GM12878 (cell line): ENCODE data around the gene CIAO2A. TPM values are rescaled to one million over a fixed set of nuclear protein-coding genes. Genes with fewer than 3 reads are reported as not detected.
A peak's percentile ranks its signal among the peaks of the same experiment; 100 is the strongest.

ENCODE experiments used
- ATAC-seq: fragments of 200-7000 bp; cut with Tn5 transposase; 3 replicates; pipeline ENCODE4 v1.9.1; 2020; ENCODE audit warnings: mild to moderate bottlenecking, moderate library complexity
- BruUV-seq: library from RNA; stranded (reverse); fragments of 400-500 nt; replicated peaks from 2 replicates; lab custom pipeline; 2021; lab: Mats Ljungman, UMichigan
- CTCF ChIA-PET: fragments of 300-600 bp; sonication (Branson Sonifier 250); formaldehyde crosslinking; extraction: SDS; loops from one replicate; lab custom pipeline; 2021; ENCODE audit warnings: inconsistent platforms; lab: Yijun Ruan, JAX
- POLR2A ChIA-PET: fragments of 350-600 bp; formaldehyde crosslinking; extraction: SDS; loops from one replicate; lab custom pipeline; 2021; ENCODE audit warnings: inconsistent platforms; lab: Charles Lee
- RAD21 ChIA-PET: fragments of 300-600 bp; sonication (Branson Sonifier 250); formaldehyde crosslinking; loops from one replicate; lab custom pipeline; 2023; ENCODE audit warnings: antibody characterized with exemption; ENCODE audit not compliant: unreplicated experiment; lab: Charles Lee
- SMC1A ChIA-PET: fragments of 300-600 bp; sonication (Branson Sonifier 250); formaldehyde crosslinking; loops from one replicate; lab custom pipeline; 2023; ENCODE audit not compliant: unreplicated experiment, uncharacterized antibody; lab: Charles Lee
- DNase-seq: peaks from one replicate; pipeline ENCODE4 v3.0.0-alpha.2; 2011; ENCODE audit warnings: low read depth, low spot score
- FAIRE-seq: peaks from 3 replicates; lab custom pipeline; 2011; peaks lifted over from hg19 to GRCh38; lab: Jason Lieb, UNC
- H2AFZ ChIP-seq: 2 replicates; pipeline ENCODE4 v1.6.0; 2011; ENCODE audit warnings: low read depth, low read length, control low read depth; ENCODE audit not compliant: control insufficient read depth
- H3K27ac ChIP-seq: 2 replicates; pipeline ENCODE4 v1.5.1; 2011; ENCODE audit warnings: control low read depth; ENCODE audit not compliant: control insufficient read depth, insufficient read depth
- H3K27me3 ChIP-seq, 2 experiments: replicated peaks in 1 of 2; 2 replicates each; pipeline versions ENCODE4 v1.6.0 to v1.6.1; 2011; ENCODE audit warnings: low read length in 1 of 2; ENCODE audit not compliant: control insufficient read depth in 2 of 2, insufficient read depth in 2 of 2
- H3K36me3 ChIP-seq, 2 experiments: 2 replicates each; pipeline ENCODE4 v1.5.1; 2011; ENCODE audit warnings: low read length in 1 of 2; ENCODE audit not compliant: control insufficient read depth in 2 of 2, insufficient read depth in 2 of 2
- H3K4me1 ChIP-seq: 2 replicates; pipeline ENCODE4 v1.6.1; 2011; ENCODE audit warnings: mild to moderate bottlenecking, low read length, moderate library complexity, mixed read lengths; ENCODE audit not compliant: control insufficient read depth, insufficient read depth
- H3K4me2 ChIP-seq: 2 replicates; pipeline ENCODE4 v1.6.0; 2011; ENCODE audit warnings: control low read depth; ENCODE audit not compliant: control insufficient read depth, insufficient read depth
- H3K4me3 ChIP-seq: fragments of 200-600 bp; sonication (generic); 2 replicates; pipeline ENCODE4 v1.5.1; 2016
- H3K79me2 ChIP-seq: 2 replicates; pipeline ENCODE4 v1.6.0; 2011; ENCODE audit warnings: low read length; ENCODE audit not compliant: control insufficient read depth, insufficient read depth
- H3K9ac ChIP-seq: 2 replicates; pipeline ENCODE4 v1.8.0; 2011; ENCODE audit warnings: low read length, control low read depth, mixed read lengths; ENCODE audit not compliant: control insufficient read depth, insufficient read depth
- H3K9me3 ChIP-seq: replicated peaks from 3 replicates; pipeline ENCODE4 v1.5.1; 2011; ENCODE audit warnings: mild to moderate bottlenecking, low read length; ENCODE audit not compliant: control insufficient read depth, insufficient read depth
- H4K20me1 ChIP-seq: 2 replicates; pipeline ENCODE4 v1.6.0; 2011; ENCODE audit not compliant: control insufficient read depth, insufficient read depth
- E4F1 ChIP-seq: fragments of 450-650 bp; IDR thresholded peaks from 2 replicates; pipeline ENCODE4 v1.6.1; 2018; ENCODE audit warnings: borderline replicate concordance, mild to moderate bottlenecking; ENCODE audit not compliant: partially characterized antibody
- MAX ChIP-seq: IDR thresholded peaks from 2 replicates; pipeline ENCODE4 v1.6.1; 2012; ENCODE audit warnings: low read depth, low read length, improper control_type of control experiment
- MTA2 ChIP-seq: fragments of 450-650 bp; IDR thresholded peaks from 2 replicates; pipeline ENCODE4 v1.6.1; 2016; ENCODE audit warnings: low read depth, mild to moderate bottlenecking, moderate library complexity
- MTA3 ChIP-seq: IDR thresholded peaks from 2 replicates; pipeline ENCODE4 v1.6.1; 2012; ENCODE audit warnings: low read length, inconsistent platforms, borderline replicate concordance
- NFXL1 ChIP-seq: fragments of 450-650 bp; IDR thresholded peaks from 2 replicates; pipeline ENCODE4 v1.6.1; 2017; ENCODE audit warnings: antibody characterized with exemption, mild to moderate bottlenecking, borderline replicate concordance
- NR2F1 ChIP-seq: fragments of 450-650 bp; conservative IDR thresholded peaks from 2 replicates; pipeline ENCODE4 v1.6.1; 2017; ENCODE audit warnings: mild to moderate bottlenecking
- WGBS: methylation state at CpG from one replicate; pipeline ENCODE4 v1.1.6; 2016; ENCODE audit warnings: low lambda C conversion rate; ENCODE audit not compliant: insufficient replicate concordance, insufficient coverage; ENCODE audit errors: missing lambda C conversion rate; 5-methylcytosine and 5-hydroxymethylcytosine counted together
- in situ Hi-C: fragments of 300-500 bp; cut with MboI; formaldehyde crosslinking; loops from 9 replicates; pipeline ENCODE4 v1.14.3; 2018; ENCODE audit warnings: mixed read lengths
- intact Hi-C: fragments of 100-400 bp; cut with micrococcal nuclease; formaldehyde crosslinking; loops from one replicate; pipeline ENCODE4 v1.14.2; 2022; ENCODE audit not compliant: unreplicated experiment
- polyA plus RNA-seq, 11 experiments: library from polyadenylated mRNA; depleted of rRNA in 4 of 11; unstranded in 6 of 11; stranded (reverse) in 5 of 11; fragments of >200 nt; fragmentation: Nextera tagmentation in 4 of 11; fragmentation: Illumina TruSeq in 1 of 11; extraction: Ambion mirVana in 4 of 11; extraction: Trizol in 1 of 11; gene quantifications; 1 replicate in 1 of 11; 2 replicates in 10 of 11; pipeline versions ENCODE4 v1.2.1 to v1.2.3, GENCODE V29; 2011 to 2016; ENCODE audit warnings: inconsistent platforms in 2 of 11, missing spikeins in 2 of 11, low read depth in 1 of 11
- total RNA-seq, 4 experiments: library from RNA; depleted of rRNA in 3 of 4; stranded (reverse); fragments of >200 nt in 3 of 4; fragmentation: Illumina TruSeq in 1 of 4; extraction: Trizol in 1 of 4; gene quantifications; 2 replicates each; pipeline versions ENCODE4 v1.2.1 to v1.2.3, GENCODE V29; 2013 to 2021

The CIAO2A gene
- total and polyA plus RNA-seq, 10 of the 15 experiments (the other 5 are each of a cell fraction or from before 2014, with no cell fraction given): 94.5 to 400 (median 204) TPM

- RAD21 ChIA-PET: interaction anchor here (1.4 kb wide), 1 partner anchor 13 kb away, joined by 3 read pairs; no protein-coding TSS in a partner anchor
Measured at GRCh38 chr15:64052925-64053491, 40.6 kb downstream of the CIAO2A start.

DNA sequence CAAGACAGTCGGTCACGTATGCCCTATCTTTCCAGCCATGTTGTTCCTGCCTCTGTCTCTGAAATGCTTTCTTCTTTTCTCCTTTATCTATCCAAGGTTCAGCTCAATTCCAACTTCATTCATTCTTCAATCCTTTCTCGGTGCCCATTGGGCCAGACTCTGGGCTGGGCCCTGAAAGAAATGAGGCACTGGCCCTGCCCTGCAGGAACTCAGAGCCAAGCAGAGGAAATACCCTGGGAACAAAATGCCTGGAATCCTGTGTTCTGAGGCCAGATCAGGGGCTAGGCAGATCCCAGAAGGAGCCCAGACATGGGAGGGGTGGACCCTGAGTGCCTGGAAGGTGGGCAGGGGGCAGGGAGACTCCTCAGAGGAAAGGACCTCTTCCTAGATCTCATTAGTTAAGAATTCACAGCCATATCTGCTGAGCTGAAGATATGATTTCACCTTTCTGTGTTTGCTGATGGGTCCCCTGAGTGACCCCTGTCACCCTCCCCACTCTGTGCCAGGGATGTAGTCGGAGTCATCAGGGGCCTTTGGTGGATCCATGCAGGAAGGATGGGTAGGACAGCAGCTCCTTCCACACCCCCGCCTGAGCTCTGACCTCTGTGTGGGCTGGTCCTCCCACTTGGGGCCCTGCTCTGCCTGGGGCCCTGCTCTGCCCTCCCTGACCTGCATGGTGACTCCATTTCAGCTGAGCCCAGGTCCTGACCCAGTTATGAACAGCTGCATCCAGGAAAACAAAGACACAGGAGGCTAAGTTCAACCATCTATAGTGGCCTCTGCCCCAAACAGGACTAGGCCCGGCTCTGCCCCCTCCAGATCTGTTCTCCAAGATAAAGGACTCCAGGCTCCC, 42.0 kb downstream of the CIAO2A start:
- RAD21 ChIA-PET: interaction anchor here (0.9 to 8.3 kb wide), 4 partner anchors 15 to 80 kb away, joined by 3 to 104 read pairs (median 4); no protein-coding TSS in a partner anchor
- H3K79me2 ChIP-seq: no peaks in the 10 kb centered on the region

More at GRCh38 chr15:64052925-64053491, 40.6 kb downstream of the CIAO2A start:
- BruUV-seq: no TSS peak
- H3K9me3 ChIP-seq: no peaks in the 10 kb centered on the region
- no peak overlapping the region for H2AFZ ChIP-seq
- H3K27ac ChIP-seq: no peak overlapping the region
- WGBS: 92% methylated on average over 5 of the region's 5 CpGs
- H4K20me1 ChIP-seq: no peaks in the 10 kb centered on the region
- H3K27me3 ChIP-seq: no peaks in the 10 kb centered on the region
- ATAC-seq (no peak), DNase-seq (no peak), FAIRE-seq (no peak)
- H3K9ac ChIP-seq: no peak overlapping the region
- SMC1A ChIA-PET: interaction anchor here (0.6 to 2.5 kb wide), 2 partner anchors 111 to 301 kb away, joined by 3 to 8 read pairs; no protein-coding TSS in a partner anchor
- H3K4me2 ChIP-seq: no peak overlapping the region
- TF ChIP-seq MTA2 (no peak), MTA3 (no peak), NFXL1 (no peak), MAX (no peak)
- peaks cover 11% of the 10 kb centered on the region for H3K4me1 ChIP-seq
- no peaks in the 10 kb centered on the region for H3K79me2 ChIP-seq
- in situ Hi-C loops: no loop called here
- POLR2A ChIA-PET: interaction anchor here (1.0 kb wide), 1 partner anchor 30 kb away, joined by 4 read pairs; no protein-coding TSS in a partner anchor
- intact Hi-C loops: no loop called here
- no peak overlapping the region for H3K4me3 ChIP-seq
- H3K36me3 ChIP-seq: no peaks in the 10 kb centered on the region
- CTCF ChIA-PET: interaction anchor here (1.6 to 2.9 kb wide), 2 partner anchors 14 to 300 kb away, joined by 4 to 13 read pairs; no protein-coding TSS in a partner anchor

More for the DNA sequence above, 42.0 kb downstream of the CIAO2A start:
- BruUV-seq: no TSS peak
- FAIRE-seq (no peak), ATAC-seq (no peak), DNase-seq (no peak)
- Histone ChIP-seq H3K36me3 (no peaks in the 10 kb centered on the region), H3K4me1 (peaks cover 16% of the 10 kb centered on the region), H3K4me2 (no peak overlapping the region), H2AFZ (no peak overlapping the region), H3K9me3 (no peaks in the 10 kb centered on the region), H3K9ac (no peak overlapping the region), H3K27ac (no peak overlapping the region), H4K20me1 (no peaks in the 10 kb centered on the region), H3K4me3 (no peak overlapping the region), H3K27me3 (no peaks in the 10 kb centered on the region)
- intact Hi-C loops: no loop called here
- 63% methylated on average over 6 of the region's 6 CpGs for WGBS
- in situ Hi-C loops: no loop called here
- ChIA-PET CTCF (interaction anchor here (1.1 to 2.9 kb wide), 3 partner anchors 14 to 299 kb away, joined by 3 to 13 read pairs (median 9); no protein-coding TSS in a partner anchor), SMC1A (interaction anchor here (8.9 kb wide), 1 partner anchor 13 kb away, joined by 79 read pairs; no protein-coding TSS in a partner anchor), POLR2A (interaction anchor here (0.5 kb wide), 1 partner anchor 21 kb away, joined by 3 read pairs; no protein-coding TSS in a partner anchor)
- no peak for TF ChIP-seq E4F1
- TF ChIP-seq NR2F1: peak; percentile 55
- TF ChIP-seq, all 136 proteins: peak for 1
